ENCODE measurements around the gene DENND1A. TPM values are rescaled to one million over a fixed set of nuclear protein-coding genes. Genes with fewer than 3 reads are reported as not detected.

Gene DENND1A
- total RNA-seq, 2 experiments from 2014 or later, result 12.2 to 14.5 TPM

DNA sequence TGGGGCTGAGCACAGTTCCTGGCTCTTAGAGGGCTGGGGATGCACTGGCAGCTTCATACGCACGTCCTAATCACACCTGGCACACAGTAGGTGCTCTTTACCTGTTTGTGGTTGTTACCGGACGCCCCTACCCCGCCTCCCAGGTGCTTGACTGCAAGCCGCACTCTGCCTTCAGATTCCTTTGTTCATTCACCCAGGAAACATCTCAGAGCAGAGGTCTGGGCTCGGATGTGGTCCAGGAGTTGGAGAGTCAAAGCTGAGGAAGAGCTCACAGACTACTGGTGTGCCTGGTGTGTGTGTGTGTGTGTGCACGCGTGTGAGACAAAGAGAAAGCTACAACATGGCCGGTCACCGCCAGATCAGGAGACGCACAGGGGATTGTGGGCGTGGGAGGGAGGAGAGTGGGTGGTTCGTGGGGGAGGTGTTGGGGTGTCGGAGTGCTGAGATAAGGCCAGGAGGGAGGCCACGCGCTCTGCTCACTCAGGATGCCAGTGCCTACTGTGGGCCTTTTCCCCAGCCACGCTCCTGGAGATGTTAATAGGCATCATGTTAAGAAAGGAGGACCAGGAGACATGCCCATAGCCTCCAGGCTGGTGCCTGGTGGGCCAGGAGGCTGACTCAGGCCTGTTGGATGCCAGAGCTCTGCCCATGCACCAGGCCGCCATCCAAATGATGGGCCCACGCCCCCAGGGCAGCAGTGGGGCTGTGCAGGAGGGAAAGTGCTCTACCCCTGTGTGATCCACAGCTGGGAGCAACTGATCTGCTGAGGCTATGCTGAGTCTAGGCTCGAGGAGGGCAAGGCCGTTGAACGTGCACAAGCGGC, 534.0 kb downstream of the DENND1A start:
- DNase-seq (no peak), ATAC-seq (no peak)
- Mint-ChIP-seq H3K27me3 (no peaks in the 10 kb centered on the region), H3K4me1 (no peaks in the 10 kb centered on the region), H3K27ac (no peak overlapping the region), H3K4me3 (no peak overlapping the region), H3K36me3 (no peaks in the 10 kb centered on the region), H3K9me3 (ENCODE audit: low read depth) (no peaks in the 10 kb centered on the region)
- CTCF ChIA-PET, result no interaction called here

DNA sequence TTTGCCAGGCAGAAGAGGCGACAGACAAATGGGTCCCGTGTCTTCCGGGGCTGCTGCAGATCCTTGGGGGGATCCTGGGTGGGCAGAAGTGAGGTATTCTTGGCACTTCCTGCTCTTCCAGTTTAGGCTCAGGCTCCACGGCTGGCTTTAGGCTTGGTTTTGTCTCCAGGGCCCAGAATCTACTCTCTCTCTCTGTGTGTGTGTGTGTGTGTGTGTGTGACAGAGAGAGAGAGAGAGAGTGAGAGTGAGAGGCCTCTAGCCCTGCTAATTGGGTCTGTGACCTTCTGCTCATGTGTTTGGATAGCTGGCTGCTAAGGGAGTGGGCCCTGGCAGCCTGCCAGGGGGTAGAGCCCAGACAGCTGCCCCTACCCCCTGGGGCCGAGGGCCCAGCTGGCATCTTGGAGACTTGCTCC, 534.6 kb downstream of the DENND1A start:
- no peak for DNase-seq
- ATAC-seq, result no peak
- H3K36me3 Mint-ChIP-seq, result no peaks in the 10 kb centered on the region
- CTCF ChIA-PET, result no interaction called here
- no peaks in the 10 kb centered on the region for H3K4me1 Mint-ChIP-seq
- H3K9me3 Mint-ChIP-seq (ENCODE audit: low read depth), result no peaks in the 10 kb centered on the region
- H3K27me3 Mint-ChIP-seq, result no peaks in the 10 kb centered on the region
- H3K4me3 Mint-ChIP-seq, result no peak overlapping the region
- H3K27ac Mint-ChIP-seq, result no peak overlapping the region

DNA sequence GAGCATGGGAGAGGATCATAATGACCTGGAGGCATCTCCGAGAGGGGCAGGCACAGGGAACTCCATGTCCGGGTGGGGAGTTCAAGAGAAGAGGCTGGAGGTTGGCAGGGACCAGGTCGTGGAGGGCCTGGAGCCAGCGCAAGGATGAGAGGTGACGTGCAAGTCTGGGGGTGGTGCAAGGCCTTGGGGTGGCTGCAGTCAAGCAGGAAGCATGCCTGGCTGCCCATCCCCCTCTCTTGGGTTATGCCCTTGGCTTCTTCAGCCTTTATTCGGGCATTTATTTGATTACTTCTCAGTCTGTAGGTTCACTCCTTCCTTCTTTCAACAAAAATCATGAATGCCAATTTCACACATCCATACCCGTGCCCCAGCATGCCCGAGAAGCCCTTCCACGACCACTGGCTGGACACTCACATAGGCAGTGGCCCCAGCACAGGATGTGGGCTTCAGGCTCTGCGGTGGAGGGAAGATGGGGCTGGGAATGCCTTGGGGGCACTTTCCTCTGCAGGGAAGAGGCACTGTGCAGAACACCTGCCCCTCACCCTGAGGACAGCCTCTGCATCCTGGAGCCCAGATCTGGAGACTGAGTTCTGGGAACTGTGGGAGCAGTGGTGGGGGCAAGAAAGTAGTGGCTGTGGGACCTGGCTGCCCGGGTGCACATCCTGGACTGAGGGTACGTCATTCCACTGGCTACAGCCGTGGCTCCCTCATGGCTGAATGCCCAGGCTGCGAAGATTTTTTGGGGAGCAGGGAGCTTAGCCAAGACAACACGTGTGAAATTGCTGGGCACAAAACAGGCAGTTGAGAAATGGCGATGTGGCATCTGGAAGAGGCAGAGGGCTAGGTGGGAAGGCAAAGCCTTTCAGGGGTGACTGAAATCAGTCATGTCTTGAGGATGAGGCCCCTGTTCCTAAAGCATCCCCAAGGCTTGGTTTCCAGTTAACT, 535.4 kb downstream of the DENND1A start:
- Mint-ChIP-seq H3K4me1 (no peaks in the 10 kb centered on the region), H3K27ac (no peak overlapping the region), H3K27me3 (no peaks in the 10 kb centered on the region), H3K4me3 (no peak overlapping the region), H3K36me3 (no peaks in the 10 kb centered on the region), H3K9me3 (ENCODE audit: low read depth) (no peaks in the 10 kb centered on the region)
- ATAC-seq (no peak), DNase-seq (no peak)
- CTCF ChIA-PET, result no interaction called here

DNA sequence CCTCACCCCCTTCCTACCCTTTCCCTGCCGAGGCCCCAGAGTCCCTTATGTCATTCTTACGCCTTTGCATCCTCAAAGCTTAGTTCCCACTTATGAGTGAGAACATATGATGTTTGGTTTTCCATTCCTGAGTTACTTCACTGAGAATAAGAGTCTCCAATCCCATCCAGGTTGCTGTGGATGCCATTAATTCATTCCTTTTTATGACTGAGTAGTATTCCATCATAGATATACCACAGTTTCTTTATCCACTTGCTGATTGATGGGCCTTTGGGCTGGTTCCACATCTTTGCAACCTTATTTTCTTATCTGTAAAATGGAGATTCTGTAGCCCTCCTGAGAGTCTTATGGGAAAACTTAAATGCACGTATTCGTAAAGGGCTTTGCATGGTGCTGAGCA, 537.1 kb downstream of the DENND1A start:
- no peaks in the 10 kb centered on the region for H3K36me3 Mint-ChIP-seq
- H3K4me1 Mint-ChIP-seq, result no peaks in the 10 kb centered on the region
- no peaks in the 10 kb centered on the region for H3K9me3 Mint-ChIP-seq (ENCODE audit: low read depth)
- no peak overlapping the region for H3K4me3 Mint-ChIP-seq
- CTCF ChIA-PET, result no interaction called here
- no peak for DNase-seq
- H3K27ac Mint-ChIP-seq, result no peak overlapping the region
- H3K27me3 Mint-ChIP-seq, result no peaks in the 10 kb centered on the region
- ATAC-seq, result no peak

DNA sequence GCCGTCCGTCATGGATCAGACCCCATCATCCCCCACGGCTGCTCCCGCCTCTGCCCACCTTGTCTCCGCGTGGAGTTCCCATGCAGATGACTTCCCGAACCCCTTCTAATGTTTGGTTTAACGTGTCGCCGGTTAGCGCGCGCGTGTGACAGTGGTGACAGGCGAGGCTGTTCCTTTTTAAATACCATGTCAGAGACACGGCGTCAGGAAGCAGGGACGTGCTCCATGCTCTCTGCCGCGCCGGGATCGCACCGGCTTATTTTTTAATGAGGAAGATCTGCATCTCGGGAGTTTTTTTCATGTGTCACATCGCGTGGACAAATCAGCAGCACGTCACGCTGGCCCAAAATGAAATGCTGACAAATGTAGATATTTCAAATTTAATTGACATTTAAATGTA, 538.0 kb downstream of the DENND1A start:
- Mint-ChIP-seq H3K27ac (no peak overlapping the region), H3K27me3 (no peaks in the 10 kb centered on the region), H3K4me1 (no peaks in the 10 kb centered on the region), H3K36me3 (no peaks in the 10 kb centered on the region), H3K9me3 (ENCODE audit: low read depth) (no peaks in the 10 kb centered on the region), H3K4me3 (no peak overlapping the region)
- DNase-seq, result no peak
- CTCF ChIA-PET, result interaction anchor here (1.0 kb wide), 1 partner anchor 42 kb away, joined by 3 read pairs; no protein-coding TSS in a partner anchor
- ATAC-seq, result no peak

DNA sequence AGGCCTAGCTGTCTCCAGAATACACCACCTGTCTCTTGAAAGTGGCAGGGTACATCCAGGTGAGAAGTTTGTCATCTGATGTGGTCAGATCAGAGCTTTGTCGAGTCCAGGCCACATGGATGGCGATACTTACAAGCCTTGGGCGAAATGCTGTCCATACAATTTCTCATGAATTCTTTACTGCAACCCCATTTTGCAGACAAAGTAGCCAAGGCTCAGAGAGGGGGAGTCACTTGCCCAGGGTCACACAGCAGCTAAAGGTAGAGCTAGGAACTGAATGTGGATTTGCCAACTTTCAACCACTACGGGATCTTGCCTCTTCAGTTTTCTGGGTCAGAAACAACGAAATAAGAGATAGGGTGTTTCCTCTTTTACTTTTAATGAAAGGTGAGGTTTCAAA, 538.7 kb downstream of the DENND1A start:
- CTCF ChIA-PET, result interaction anchor here (0.8 kb wide), 1 partner anchor 37 kb away, joined by 3 read pairs; no protein-coding TSS in a partner anchor
- H3K4me3 Mint-ChIP-seq, result no peak overlapping the region
- no peaks in the 10 kb centered on the region for H3K36me3 Mint-ChIP-seq
- H3K4me1 Mint-ChIP-seq, result no peaks in the 10 kb centered on the region
- H3K9me3 Mint-ChIP-seq (ENCODE audit: low read depth), result no peaks in the 10 kb centered on the region
- DNase-seq (no peak), ATAC-seq (no peak)
- H3K27me3 Mint-ChIP-seq, result no peaks in the 10 kb centered on the region
- no peak overlapping the region for H3K27ac Mint-ChIP-seq

DNA sequence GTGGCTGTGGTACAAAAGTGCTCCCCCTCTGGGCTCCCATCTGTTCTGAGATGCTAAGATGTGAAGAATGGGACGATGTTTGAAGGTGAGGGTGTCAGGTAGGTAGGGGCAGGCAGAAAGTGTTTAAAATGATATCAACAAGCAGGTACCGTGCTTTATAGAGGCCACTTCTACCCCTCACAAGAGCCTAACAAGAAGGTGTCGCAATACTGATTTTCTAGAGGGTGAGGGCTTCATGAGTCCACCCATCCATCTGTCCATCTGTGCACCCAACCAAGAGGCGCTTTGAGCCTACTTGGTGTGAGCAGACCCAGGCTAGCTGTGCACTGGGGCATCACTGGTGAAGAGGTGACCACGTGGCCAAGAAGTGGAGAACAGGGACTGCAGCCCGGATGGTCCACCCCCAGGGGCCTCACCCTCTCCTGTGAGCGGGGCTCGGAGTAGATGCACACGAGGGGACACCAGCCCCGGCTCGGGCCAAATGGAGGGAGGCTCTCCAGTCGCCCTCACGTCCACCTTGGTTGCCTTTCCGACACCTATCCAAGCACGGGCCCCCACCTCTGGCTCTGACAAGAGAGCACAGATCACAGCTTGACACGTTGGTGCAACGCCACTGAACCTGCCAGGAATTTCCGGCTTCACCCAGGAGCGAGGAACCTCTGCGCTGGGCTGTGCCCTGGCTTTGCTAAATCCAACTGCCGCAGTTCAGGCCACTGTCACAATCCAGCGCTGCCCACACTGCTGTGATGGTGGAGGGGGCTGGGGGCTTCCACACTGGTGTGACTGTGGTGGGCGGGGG, 539.4 kb downstream of the DENND1A start:
- no peak for ATAC-seq
- Mint-ChIP-seq H3K27me3 (no peaks in the 10 kb centered on the region), H3K9me3 (ENCODE audit: low read depth) (no peaks in the 10 kb centered on the region), H3K4me3 (no peak overlapping the region), H3K4me1 (no peaks in the 10 kb centered on the region), H3K27ac (no peak overlapping the region), H3K36me3 (no peaks in the 10 kb centered on the region)
- CTCF ChIA-PET, result interaction anchor here (0.8 kb wide), 1 partner anchor 36 kb away, joined by 3 read pairs; no protein-coding TSS in a partner anchor
- no peak for DNase-seq

DNA sequence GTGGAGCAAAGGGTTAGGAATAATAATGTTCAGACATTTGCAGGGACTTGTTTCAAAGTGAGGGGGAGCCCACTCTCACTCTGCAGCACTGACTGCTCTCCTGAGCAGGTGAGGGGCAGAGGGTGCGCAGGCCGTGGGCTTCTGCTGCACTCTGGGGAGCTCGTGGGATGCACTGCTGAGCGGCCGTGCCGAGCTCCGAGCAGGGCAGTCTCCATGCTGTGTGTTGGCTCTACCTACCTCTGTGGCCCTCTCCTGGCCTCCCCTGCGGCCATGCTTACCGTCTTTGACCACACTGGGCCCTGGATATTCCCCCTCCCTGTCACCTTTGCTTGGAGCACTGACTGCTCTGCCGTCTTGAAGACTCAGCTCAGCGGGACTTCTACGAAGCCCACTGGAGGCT, 540.2 kb downstream of the DENND1A start:
- Mint-ChIP-seq H3K27ac (no peak overlapping the region), H3K27me3 (no peaks in the 10 kb centered on the region), H3K9me3 (ENCODE audit: low read depth) (no peaks in the 10 kb centered on the region), H3K4me1 (no peaks in the 10 kb centered on the region), H3K36me3 (no peaks in the 10 kb centered on the region), H3K4me3 (no peak overlapping the region)
- no peak for DNase-seq
- CTCF ChIA-PET, result no interaction called here
- no peak for ATAC-seq

DNA sequence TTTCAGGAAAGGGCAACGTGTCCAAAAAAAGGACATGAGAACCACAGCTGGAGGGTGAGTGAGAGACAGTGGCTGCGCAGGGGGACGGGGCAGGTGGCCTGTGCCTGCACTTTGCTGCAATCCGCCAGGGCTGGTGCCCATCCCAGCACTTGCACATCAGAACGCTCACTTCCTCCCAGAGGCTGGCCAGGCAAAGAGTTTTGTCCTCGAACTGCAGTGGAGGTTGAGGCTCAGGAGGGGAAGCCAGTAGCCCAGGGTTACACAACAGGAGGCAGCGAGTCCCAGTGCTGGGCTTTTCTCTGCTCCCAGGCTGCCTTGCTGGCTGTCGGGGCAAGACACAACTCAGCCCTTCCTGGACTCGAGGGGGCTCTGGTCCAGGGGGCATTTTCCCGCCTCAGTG, 540.9 kb downstream of the DENND1A start:
- H3K4me3 Mint-ChIP-seq, result no peak overlapping the region
- CTCF ChIA-PET, result interaction anchor here (1.5 to 5.5 kb wide), 2 partner anchors 34 to 120 kb away, joined by 3 to 55 read pairs; partner anchors contain the start of genes CRB2 and STRBP

DNA sequence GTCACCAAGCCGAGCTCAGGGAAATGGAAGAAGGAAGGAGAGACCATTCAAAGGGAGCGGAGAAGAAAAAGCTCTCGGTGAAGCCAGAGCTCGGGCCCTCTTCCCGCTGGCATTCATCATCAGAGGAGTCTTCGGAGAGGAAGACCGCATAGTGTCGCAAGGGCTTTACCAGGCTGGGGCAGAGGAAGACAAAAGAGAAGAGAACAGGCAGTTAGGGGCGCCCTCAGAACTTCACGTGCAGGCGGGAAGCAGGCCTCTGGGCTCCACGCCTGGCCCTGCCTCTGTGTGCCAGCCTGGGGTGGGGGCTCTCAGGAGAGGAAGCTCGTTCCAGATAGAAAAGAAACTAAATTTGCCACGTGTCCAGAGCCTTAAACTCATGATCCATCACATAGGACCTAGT, 542.2 kb downstream of the DENND1A start:
- CTCF ChIA-PET, result interaction anchor here (1.5 to 5.5 kb wide), 2 partner anchors 33 to 119 kb away, joined by 3 to 55 read pairs; partner anchors contain the start of genes CRB2 and STRBP
- DNase-seq (no peak), ATAC-seq (no peak)
- Mint-ChIP-seq H3K27me3 (no peaks in the 10 kb centered on the region), H3K27ac (no peak overlapping the region), H3K4me1 (no peaks in the 10 kb centered on the region), H3K36me3 (no peaks in the 10 kb centered on the region), H3K9me3 (ENCODE audit: low read depth) (no peaks in the 10 kb centered on the region), H3K4me3 (no peak overlapping the region)

More for the DNA sequence above, 540.9 kb downstream of the DENND1A start:
- Mint-ChIP-seq H3K9me3 (ENCODE audit: low read depth) (no peaks in the 10 kb centered on the region), H3K36me3 (no peaks in the 10 kb centered on the region), H3K27me3 (no peaks in the 10 kb centered on the region), H3K4me1 (no peaks in the 10 kb centered on the region), H3K27ac (no peak overlapping the region)
- DNase-seq, result no peak
- no peak for ATAC-seq

DNA sequence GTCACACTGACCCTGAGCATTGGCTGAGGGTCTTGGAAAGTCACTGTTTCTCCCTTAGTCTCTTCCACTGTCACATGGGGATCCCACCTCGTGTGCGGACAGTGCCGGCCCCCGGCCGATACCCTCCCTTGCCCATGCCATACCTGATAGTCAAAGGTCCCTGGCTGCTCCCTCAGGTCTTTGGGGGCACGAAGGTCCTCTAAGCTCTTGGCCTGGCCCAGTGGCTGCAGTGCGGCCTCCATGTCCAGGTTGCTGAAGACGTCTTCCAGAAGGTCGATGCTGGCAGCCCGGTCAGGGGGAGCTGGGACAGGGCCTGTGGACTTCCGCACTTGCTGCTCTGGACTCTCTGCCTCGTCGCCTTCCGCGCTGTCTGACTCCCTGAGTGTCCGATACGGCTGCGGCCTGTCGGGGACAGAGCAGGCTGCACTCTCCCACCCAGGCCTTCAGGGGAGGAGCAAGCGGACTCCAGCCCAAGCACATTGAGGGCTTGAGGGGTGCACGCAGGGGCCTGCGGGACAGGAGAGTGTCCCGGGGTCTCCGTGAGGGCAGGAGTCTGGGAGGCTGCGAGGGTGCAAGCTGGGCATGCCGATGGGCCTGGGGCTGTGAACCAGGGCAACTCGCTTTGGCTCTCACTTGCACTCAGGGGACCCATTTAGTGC, 546.3 kb downstream of the DENND1A start:
- CTCF ChIA-PET, result interaction anchor here (5.5 kb wide), 1 partner anchor 29 kb away, joined by 55 read pairs; the partner anchor contains the start of gene CRB2
- H3K4me1 Mint-ChIP-seq, result no peaks in the 10 kb centered on the region
- H3K4me3 Mint-ChIP-seq, result no peak overlapping the region
- no peaks in the 10 kb centered on the region for H3K9me3 Mint-ChIP-seq (ENCODE audit: low read depth)
- H3K36me3 Mint-ChIP-seq, result no peaks in the 10 kb centered on the region
- DNase-seq, result no peak
- no peak overlapping the region for H3K27ac Mint-ChIP-seq
- H3K27me3 Mint-ChIP-seq, result no peaks in the 10 kb centered on the region
- no peak for ATAC-seq

DNA sequence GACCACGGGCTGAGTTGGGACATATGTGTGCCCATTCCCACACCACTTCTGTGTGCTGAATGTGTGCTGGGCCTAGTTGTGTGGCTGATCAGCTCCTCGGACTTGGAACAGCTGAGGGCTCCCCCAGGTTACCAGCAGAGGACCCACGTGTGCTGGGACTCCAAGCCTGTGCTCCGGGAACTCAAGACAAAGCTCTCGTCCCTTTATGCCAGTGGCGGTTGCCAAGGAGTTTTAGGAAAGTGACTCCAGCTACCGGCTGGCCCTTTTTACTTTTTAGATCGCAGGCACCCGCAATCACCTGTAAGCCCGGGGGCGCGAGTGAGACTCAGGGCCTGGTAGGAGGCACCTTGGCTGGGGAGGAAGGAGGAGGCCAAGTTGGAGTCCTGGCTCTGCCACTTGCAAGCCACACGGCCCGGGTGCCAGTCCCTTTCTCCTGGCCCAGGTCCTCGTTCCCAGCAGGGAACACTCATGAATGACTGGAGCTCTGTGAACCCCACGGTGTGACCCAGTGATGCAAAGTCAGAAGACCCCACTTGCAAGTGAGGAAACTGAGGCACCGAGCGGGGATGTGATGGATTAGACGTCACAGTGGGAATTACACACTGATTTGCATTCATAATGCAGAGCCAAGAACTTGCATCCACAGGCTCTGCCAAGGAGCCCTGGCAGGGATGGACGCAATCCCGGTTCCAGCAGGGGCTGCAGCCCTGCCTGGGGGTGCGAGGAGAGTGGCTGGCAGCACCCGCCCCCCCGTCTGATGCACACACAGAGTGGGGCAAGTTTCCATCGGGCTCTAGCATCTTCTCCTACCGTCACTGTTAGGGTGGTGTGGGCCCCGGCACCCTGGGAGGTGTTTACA, 547.0 kb downstream of the DENND1A start:
- no peaks in the 10 kb centered on the region for H3K27me3 Mint-ChIP-seq
- no peaks in the 10 kb centered on the region for H3K4me1 Mint-ChIP-seq
- H3K9me3 Mint-ChIP-seq (ENCODE audit: low read depth), result no peaks in the 10 kb centered on the region
- H3K4me3 Mint-ChIP-seq, result no peak overlapping the region
- CTCF ChIA-PET, result no interaction called here
- H3K27ac Mint-ChIP-seq, result no peak overlapping the region
- H3K36me3 Mint-ChIP-seq, result no peaks in the 10 kb centered on the region
- DNase-seq, result no peak
- ATAC-seq, result no peak
